Left renal cortex interstitium (tissue), 4 donors: ENCODE measurements around the gene ARID5A. TPM values are rescaled to one million over a fixed set of nuclear protein-coding genes. Genes with fewer than 3 reads are reported as not detected.

Source experiments
- DNase-seq, 4 donors: peaks; one replicate each; pipeline ENCODE4 v3.0.0-alpha.2; 2013; ENCODE audit warnings: low read depth in 4 of 4, low spot score in 2 of 4, missing footprints in 1 of 4
- polyA plus RNA-seq, 4 donors: library from polyadenylated mRNA; unstranded; fragments of 120-200 nt; gene quantifications; one replicate each; pipeline ENCODE4 v1.2.1, GENCODE V29; 2013; ENCODE audit not compliant: insufficient read length in 4 of 4

Gene ARID5A
- polyA plus RNA-seq, 4 donors, result 4.3 to 6.9 (median 5.4) TPM

- DNase-seq, result no peak
Measured at GRCh38 chr2:96526101-96526591, 10.4 kb upstream of the ARID5A start.

- DNase-seq, result no peak
Measured at GRCh38 chr2:96526615-96527285, 9.8 kb upstream of the ARID5A start.

- no peak for DNase-seq
Measured at GRCh38 chr2:96527286-96528005, 9.1 kb upstream of the ARID5A start.

DNA sequence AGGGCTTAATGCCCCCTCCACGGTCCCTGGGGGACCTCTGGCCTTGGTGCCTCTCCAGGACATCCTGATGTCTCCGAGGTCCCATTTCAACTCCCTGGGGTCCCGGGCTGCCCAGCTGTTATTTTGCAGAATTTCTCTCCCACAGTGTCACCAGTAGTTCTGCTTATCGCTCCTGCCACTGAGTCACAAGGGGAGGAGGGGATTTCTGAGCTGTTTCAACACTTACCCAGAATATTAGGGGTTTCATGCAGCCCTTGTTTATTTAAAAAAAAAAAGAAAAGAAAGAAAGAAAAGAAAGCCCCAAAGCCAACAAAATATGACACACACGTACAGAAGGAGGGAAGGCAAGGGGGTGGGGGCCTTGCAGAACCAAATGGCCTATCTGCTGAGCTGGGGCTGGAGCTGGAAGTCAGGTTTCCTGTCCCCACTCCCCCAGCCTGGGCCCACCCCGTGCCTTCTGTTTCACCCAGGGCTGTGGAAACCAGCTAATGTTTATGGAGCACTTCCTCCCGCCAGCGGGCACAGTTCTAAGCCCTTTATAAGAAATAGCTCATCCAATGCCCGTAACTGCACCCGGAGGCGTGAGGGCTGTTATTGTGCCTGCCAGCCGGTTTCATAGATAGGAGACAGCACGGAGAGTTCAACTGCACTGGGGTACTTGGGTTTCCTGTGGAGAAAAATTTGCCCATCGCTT is 8.4 kb upstream of the ARID5A start:
- DNase-seq, result no peak

GRCh38 chr2:96528700-96529375 is 7.7 kb upstream of the ARID5A start:
- no peak for DNase-seq

- DNase-seq, result no peak
Measured at GRCh38 chr2:96529376-96530143, 7.0 kb upstream of the ARID5A start.

DNA sequence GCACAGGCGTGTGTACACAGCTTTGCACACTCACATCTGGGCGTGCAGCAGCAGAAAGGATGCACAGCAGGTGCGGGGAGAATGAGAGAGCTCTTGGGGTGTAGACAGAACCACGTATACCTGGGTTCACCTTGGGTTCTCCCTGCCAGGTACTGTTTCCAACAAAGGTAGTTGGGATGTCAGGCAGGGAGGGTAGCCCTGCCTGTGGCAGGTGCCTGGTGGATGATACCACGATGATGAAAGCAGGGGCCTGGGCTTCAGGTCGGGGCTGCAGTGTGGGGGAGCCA is 6.5 kb upstream of the ARID5A start:
- DNase-seq, result no peak

DNA sequence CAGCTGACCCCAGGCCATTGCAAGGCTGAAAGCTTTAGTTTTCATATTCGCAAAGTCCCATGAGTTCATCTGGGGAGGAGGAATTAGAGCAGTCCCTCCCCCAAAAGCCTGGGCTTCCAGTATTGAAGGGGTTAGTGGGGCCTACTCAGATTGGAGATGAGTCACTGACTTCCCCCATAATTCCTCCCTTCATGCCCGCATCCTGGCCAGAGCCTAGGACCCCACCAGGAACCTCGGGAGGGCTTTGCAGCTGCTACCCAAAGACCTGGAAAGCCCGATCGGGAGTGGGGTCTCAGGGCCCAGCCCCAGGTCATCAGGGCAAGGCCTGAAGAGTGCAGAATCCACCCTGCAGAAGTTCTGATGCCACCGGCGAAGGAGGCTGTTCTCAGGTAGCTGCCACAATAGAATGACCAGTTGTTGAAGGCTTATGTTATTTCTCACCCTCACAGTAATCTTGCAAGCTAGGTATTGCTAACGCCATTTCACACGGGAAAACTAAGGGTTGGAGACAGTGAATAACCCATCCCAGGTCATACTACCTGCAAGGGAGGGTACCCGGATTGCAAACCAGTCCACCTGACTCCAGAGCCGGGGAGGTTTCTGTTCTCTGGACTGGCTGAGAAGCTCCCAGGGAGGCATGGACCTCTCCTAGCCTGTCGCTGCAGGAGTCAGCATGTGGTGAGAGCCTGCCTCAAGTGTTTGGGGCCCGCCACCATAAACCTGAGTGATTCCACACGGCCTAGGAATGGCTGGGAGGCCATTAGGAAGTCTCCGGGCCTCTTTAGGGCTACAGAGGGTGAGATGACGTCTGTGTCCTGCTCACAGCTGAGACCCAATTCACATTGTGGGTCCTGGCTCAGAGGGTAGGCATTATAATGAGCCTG is 5.8 kb upstream of the ARID5A start:
- DNase-seq, result no peak

DNA sequence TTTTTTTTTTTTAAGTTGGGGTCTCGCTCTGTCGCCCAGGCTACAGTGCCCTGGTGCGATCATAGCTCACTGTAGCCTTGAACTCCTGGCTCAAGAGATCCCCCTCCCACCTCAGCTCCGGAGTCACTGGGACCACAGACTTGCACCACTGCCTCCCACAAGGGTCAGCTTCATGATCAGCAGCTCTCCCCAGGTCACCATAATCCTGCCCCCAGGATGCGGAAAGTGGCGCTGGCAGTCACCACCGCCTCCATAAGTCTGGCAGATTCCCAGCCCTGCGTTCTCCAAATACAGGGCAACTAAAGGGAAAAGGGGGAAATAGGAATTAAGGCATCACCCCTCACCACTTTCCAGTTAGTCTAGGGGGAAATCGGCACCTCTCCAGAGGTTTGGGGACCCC is 5.2 kb upstream of the ARID5A start:
- no peak for DNase-seq

DNA sequence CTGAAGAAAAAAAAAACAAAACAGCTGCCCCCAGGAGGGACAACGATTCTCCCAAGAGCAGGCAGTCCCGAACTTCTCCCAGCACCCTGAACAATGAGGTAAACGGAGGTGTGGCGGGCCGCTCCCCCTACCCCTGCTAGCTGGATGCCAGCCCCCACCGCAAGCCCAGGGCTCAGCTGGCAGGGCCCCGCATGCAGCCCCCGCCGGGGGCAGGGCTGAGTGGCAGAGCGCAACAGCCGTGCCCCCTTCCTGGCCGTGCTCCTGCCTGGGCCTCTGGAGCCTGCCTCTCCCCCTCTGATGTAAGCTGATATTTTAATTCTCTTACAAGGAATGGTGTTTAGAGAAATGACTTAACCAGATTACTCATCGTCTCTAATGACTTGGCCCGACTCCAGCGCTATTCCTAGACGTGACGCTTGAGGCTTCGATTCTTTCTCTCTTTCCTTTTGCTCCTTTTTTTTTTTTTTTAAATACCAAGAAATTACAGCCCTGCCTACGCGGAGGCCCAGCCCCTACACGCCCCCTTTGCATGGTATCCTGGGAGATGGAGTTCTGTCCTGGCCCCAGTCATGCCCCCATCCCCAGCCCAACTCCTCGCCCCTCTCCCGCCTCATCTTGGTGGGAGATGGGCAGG is 4.6 kb upstream of the ARID5A start:
- DNase-seq, result peak; percentile 90 to 96 (median 93)

- DNase-seq, result no peak
Measured at GRCh38 chr2:96532641-96533291, 3.8 kb upstream of the ARID5A start.

- DNase-seq, result no peak
Measured at GRCh38 chr2:96533292-96534073, 3.1 kb upstream of the ARID5A start.

DNA sequence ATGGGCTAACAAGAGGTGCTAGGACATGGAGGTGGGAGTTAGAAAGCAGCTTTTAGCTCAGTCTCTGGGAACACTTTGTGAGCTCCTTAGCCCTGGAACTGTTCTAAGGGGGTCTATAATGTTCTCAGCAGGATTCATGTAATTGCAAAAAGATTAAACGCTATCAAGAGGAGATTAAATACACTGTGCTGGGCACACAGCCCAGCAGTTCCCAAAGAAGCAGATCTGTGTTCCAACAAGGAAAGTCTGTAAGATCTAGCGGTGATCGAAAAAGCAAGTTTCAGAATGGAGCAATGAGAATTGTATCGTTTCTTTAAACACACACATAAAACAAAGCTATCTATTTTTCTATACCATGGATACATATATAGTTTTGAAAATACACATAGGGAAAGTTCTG is 2.4 kb upstream of the ARID5A start:
- no peak for DNase-seq

DNA sequence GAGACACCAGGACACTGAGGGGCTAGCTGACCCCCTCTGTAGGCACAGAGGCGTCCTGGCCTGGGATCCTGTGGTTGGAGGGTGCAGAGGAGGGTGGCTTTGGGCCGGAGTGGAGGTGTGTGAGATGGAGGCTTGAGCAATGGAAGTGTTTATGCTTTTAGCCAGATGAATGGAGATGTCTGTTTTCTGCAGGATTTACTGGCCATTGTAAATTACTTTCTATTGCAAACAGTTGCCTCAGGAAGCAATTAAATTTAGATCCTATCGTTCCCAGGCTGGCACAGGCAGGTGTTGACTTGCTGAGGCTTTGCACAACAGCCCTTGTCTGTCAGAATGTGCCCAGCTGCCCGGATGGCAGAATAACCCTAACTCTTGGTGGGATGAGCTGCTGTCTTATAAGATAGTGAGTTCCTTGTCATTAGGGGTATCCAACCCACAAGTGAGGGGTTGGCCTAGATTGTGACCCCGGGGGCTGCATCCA is 1.8 kb upstream of the ARID5A start:
- no peak for DNase-seq

DNA sequence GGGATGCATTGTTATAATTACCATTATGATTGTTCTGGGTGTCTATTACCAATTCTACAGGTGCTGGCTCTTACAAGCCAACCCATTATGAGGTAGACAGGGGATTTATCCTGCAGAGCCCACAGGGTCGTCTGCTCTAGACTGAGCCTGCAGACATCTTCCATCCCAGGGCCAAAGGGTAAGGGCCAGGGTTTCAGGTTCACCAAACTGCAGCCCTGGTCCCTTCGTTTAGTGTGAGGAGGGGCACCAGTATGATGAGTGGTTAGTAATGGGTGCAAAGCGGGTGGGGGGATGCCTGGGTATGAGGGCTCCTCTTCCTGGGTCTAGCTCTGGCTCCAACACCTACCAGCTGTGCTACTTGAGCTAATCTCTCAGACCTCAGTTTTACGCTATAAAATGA is 1.2 kb upstream of the ARID5A start:
- DNase-seq, result no peak

- DNase-seq, result no peak
Measured at GRCh38 chr2:96537066-96537733, 648 bp downstream of the ARID5A start.
